Measurements from ENCODE around the gene C9orf72.
"Not testable (repeated sequence)": the region's sequence is repeated elsewhere in the genome, so short reads cannot be mapped to it uniquely, and the experiment has no call there.

Gene C9orf72, protein sequence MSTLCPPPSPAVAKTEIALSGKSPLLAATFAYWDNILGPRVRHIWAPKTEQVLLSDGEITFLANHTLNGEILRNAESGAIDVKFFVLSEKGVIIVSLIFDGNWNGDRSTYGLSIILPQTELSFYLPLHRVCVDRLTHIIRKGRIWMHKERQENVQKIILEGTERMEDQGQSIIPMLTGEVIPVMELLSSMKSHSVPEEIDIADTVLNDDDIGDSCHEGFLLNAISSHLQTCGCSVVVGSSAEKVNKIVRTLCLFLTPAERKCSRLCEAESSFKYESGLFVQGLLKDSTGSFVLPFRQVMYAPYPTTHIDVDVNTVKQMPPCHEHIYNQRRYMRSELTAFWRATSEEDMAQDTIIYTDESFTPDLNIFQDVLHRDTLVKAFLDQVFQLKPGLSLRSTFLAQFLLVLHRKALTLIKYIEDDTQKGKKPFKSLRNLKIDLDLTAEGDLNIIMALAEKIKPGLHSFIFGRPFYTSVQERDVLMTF

DNA sequence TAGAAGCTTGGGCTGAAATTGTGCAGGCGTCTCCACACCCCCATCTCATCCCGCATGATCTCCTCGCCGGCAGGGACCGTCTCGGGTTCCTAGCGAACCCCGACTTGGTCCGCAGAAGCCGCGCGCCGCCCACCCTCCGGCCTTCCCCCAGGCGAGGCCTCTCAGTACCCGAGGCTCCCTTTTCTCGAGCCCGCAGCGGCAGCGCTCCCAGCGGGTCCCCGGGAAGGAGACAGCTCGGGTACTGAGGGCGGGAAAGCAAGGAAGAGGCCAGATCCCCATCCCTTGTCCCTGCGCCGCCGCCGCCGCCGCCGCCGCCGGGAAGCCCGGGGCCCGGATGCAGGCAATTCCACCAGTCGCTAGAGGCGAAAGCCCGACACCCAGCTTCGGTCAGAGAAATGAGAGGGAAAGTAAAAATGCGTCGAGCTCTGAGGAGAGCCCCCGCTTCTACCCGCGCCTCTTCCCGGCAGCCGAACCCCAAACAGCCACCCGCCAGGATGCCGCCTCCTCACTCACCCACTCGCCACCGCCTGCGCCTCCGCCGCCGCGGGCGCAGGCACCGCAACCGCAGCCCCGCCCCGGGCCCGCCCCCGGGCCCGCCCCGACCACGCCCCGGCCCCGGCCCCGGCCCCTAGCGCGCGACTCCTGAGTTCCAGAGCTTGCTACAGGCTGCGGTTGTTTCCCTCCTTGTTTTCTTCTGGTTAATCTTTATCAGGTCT, at the start of gene C9orf72:
Gene C9orf72 (minus strand): TSS at position 564 of the 716 bp plus-strand sequence. CDS start 6,361 bp downstream, outside the sequence.
- no peaks in the 10 kb centered on the region for H3K9me3 ChIP-seq (ENCODE audit: low read length)
- peak within 1 kb of the TSS; percentile 88 for H2AFZ ChIP-seq (ENCODE audit: low read depth, low read length)
- peak within 1 kb of the TSS; percentile 58 for H3K4me3 ChIP-seq (ENCODE audit: low read length)

DNA sequence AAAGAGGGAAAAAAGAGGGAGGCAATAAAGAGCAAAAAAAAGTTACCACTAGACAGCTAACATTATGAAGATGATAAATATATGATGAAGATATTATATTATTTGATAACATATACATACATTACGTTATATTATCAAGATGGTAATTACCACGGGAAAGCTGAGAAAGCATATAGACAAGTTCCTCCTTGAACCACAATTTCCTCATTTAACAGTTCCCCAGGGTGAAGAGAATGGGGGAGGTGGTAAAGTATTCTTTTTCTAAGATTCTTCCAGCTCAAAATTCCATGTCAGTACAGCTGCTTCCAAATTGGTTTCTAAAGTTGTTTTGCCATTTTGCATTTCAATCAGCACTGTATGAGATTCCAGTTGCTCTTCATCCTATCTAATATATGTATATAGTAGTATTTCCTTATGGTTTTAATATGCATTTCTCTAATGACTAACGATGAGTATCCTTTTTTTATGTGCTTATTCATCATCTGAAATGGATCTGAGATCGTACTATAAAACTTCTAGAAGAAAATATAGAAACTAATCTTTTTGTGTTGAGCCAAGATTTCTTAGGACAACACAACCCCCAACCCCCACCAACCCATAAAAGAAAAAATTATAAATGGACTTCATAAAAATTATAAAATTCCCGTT, 49.5 kb upstream of the C9orf72 start:
- no peaks in the 10 kb centered on the region for H3K27me3 ChIP-seq (ENCODE audit: insufficient read depth, low read length)

More for the DNA sequence above, at the start of gene C9orf72:
- Histone ChIP-seq H3K36me3 (ENCODE audit: insufficient read depth, low read length) (no peaks in the 10 kb centered on the region), H3K4me1 (ENCODE audit: insufficient read depth, low read length) (peaks cover 10% of the 10 kb centered on the region), H3K27me3 (ENCODE audit: insufficient read depth, low read length) (no peaks in the 10 kb centered on the region)

DNA sequence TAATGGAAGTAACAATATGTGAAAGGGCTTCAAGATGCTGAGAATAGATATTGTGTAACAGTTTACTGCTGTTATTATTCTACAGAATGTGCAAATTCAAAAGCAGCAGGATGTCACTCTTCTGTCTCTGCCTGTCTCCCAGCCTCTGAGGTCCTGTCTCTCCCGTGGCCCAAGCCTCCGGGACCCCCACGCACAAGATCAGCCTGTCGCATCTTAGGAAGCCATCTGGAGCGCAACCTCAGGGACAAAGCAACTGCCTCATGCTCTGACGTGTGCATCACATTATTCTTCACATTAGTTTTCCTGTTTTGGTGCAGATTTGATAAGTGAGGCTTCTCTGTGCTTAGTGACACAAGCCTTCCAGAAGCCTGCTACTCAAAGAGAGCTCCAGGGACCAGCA, 46.5 kb upstream of the C9orf72 start:
- Histone ChIP-seq H3K9me3 (ENCODE audit: low read length) (no peaks in the 10 kb centered on the region), H3K27me3 (ENCODE audit: insufficient read depth, low read length) (no peaks in the 10 kb centered on the region), H3K4me3 (ENCODE audit: low read length) (no peak overlapping the region), H3K4me1 (ENCODE audit: insufficient read depth, low read length) (peaks cover 3% of the 10 kb centered on the region), H3K36me3 (ENCODE audit: insufficient read depth, low read length) (no peaks in the 10 kb centered on the region), H2AFZ (ENCODE audit: low read depth, low read length) (peak overlapping the region; percentile 8)

More for the DNA sequence above, 49.5 kb upstream of the C9orf72 start:
- Histone ChIP-seq H3K4me3 (ENCODE audit: low read length) (no peak overlapping the region), H3K4me1 (ENCODE audit: insufficient read depth, low read length) (peaks cover 9% of the 10 kb centered on the region), H3K36me3 (ENCODE audit: insufficient read depth, low read length) (no peaks in the 10 kb centered on the region), H2AFZ (ENCODE audit: low read depth, low read length) (no peak overlapping the region), H3K9me3 (ENCODE audit: low read length) (no peaks in the 10 kb centered on the region)

DNA sequence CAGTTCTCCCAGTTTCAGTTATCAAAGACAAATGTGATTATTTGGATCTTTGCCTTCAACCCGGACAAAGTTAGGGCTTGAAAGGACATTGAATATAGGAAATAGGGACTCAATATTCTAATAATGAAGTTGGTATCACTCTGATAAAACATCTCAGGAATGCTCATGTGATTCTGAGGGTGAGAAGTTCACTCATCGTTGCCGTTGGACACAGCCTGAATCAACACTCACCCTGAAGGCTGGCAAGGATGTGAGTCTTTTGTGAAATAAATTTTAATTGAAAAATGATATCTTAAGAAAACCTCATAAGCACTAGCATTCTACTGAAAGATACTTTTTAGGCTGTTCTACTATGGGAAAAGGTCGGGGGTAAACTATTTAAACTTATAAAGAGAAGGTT, 44.8 kb upstream of the C9orf72 start:
- H2AFZ ChIP-seq (ENCODE audit: low read depth, low read length), result no peak overlapping the region
- no peaks in the 10 kb centered on the region for H3K36me3 ChIP-seq (ENCODE audit: insufficient read depth, low read length)
- no peaks in the 10 kb centered on the region for H3K9me3 ChIP-seq (ENCODE audit: low read length)
- no peak overlapping the region for H3K4me3 ChIP-seq (ENCODE audit: low read length)
- H3K4me1 ChIP-seq (ENCODE audit: insufficient read depth, low read length), result peaks cover 3% of the 10 kb centered on the region
- H3K27me3 ChIP-seq (ENCODE audit: insufficient read depth, low read length), result no peaks in the 10 kb centered on the region

DNA sequence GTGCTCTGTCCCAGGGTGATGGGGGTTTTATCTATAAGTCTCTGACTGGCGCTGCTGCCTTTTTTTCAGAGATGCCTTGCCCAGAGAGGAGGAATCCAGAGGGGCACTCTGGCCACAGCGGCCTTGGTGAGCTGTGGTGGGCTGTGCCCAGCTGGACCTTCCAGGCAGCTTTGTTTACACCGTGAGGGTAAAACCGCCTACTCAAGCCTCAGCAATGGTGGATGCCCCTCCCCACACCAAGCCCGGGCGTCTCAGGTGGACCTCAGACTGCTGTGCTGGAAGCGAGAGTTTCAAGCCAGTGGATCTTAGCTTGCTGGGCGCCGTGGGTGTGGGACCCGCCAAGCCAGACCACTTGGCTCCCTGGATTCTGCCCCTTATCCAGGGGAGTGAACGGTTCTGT, 41.3 kb upstream of the C9orf72 start:
- Histone ChIP-seq H3K36me3 (ENCODE audit: insufficient read depth, low read length) (no peaks in the 10 kb centered on the region), H2AFZ (ENCODE audit: low read depth, low read length) (no peak overlapping the region), H3K9me3 (ENCODE audit: low read length) (no peaks in the 10 kb centered on the region), H3K27me3 (ENCODE audit: insufficient read depth, low read length) (no peaks in the 10 kb centered on the region), H3K4me3 (ENCODE audit: low read length) (no peak overlapping the region), H3K4me1 (ENCODE audit: insufficient read depth, low read length) (peaks cover 3% of the 10 kb centered on the region)

DNA sequence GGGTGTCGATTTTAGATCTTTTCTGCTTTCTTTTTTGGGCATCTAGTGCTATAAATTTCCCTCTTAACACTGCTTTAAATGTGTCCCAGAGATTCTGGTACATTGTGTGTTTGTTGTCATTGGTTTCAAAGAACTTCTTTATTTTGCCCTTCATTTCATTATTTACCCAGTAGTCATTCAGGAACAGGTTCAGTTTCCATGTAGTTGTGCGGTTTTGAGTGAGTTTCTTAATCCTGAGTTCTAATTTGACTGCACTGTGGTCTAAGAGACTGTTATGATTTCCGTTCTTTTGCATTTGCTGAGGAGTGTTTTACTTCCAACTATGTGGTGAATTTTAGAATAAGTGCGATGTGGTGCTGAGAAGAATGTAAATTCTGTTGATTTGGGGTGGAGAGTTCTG, 38.8 kb upstream of the C9orf72 start:
- H3K4me1 ChIP-seq (ENCODE audit: insufficient read depth, low read length); H3K9me3 ChIP-seq (ENCODE audit: low read length); H2AFZ ChIP-seq (ENCODE audit: low read depth, low read length): not testable (repeated sequence)

DNA sequence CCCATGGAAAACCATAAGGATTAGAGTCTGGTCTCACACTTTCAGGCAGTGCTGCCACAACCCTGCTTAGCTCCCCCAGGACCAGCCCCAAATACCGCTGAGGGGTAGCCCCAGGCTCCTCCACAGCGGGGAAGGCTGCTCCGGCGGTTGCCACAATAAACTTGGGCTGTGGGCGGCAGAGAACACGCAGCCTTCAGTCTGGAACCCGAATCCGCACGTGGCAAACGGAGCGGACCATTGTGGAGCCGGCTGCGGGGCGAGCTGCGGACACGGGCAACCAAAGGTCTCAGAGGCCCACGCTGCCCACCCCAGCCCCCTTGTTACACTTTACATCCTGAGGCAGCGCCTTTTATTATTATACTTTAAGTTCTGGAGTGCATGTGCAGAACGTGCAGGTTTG, 37.3 kb upstream of the C9orf72 start:
- Histone ChIP-seq H3K27me3 (ENCODE audit: insufficient read depth, low read length) (no peaks in the 10 kb centered on the region), H3K36me3 (ENCODE audit: insufficient read depth, low read length) (no peaks in the 10 kb centered on the region), H3K9me3 (ENCODE audit: low read length) (no peaks in the 10 kb centered on the region), H3K4me3 (ENCODE audit: low read length) (no peak overlapping the region), H3K4me1 (ENCODE audit: insufficient read depth, low read length) (no peaks in the 10 kb centered on the region), H2AFZ (ENCODE audit: low read depth, low read length) (no peak overlapping the region)

More for the DNA sequence above, 38.8 kb upstream of the C9orf72 start:
- not testable (repeated sequence) for H3K36me3 ChIP-seq (ENCODE audit: insufficient read depth, low read length); H3K27me3 ChIP-seq (ENCODE audit: insufficient read depth, low read length); H3K4me3 ChIP-seq (ENCODE audit: low read length)

DNA sequence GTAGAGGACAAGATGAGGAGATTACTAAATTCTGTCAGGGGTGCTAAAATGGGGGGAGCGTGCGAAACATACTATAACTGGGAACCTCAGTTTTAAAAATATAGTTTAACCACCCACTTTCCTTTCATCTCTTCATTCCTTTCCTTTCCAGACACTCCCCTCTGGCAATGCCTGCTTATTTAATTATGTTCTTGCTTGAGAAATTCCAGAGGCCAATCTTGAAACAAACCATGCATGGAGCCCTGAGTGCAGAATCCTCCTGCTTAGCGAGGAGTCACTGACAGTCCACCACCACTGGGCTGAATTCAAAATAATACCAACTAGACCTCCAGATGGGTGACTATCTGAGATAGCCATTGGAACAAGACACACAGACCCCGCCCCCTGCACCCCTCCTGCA, 29.7 kb upstream of the C9orf72 start:
- Histone ChIP-seq H3K36me3 (ENCODE audit: insufficient read depth, low read length) (no peaks in the 10 kb centered on the region), H3K4me1 (ENCODE audit: insufficient read depth, low read length) (no peaks in the 10 kb centered on the region), H2AFZ (ENCODE audit: low read depth, low read length) (no peak overlapping the region), H3K27me3 (ENCODE audit: insufficient read depth, low read length) (no peaks in the 10 kb centered on the region), H3K9me3 (ENCODE audit: low read length) (no peaks in the 10 kb centered on the region), H3K4me3 (ENCODE audit: low read length) (no peak overlapping the region)

DNA sequence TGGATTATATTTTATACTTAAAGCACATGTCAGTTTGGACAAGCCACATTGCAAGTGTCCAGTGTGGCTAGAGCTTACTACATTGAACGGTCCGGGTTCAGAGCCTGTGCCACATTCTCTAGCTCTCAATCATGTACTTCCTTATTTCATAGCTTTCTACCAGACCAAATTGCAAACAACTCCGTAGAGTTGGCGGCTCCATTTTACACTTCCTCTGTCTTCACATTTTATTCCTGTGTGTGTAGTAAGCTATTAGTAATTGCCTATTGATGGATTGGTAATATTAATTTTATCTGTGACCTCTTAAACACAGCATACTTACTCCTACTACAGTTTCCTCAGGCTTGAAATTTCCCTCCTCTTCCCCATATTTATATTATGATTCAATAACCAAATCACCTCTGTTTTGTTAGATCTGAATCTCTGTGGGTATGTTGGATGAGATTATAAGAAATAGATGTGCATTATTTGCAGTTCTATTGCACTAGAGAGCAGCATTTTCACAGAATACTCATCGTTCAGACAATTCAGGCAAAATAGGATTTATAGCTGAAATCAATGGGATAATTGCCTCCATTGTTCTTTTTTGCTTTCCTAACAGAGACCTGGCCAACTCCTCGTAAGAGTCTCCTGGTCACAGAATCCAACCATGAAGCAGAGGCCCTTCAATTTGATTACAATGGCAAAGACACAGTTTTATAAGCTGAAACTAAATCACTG, 29.0 kb upstream of the C9orf72 start:
- no peaks in the 10 kb centered on the region for H3K36me3 ChIP-seq (ENCODE audit: insufficient read depth, low read length)
- no peaks in the 10 kb centered on the region for H3K4me1 ChIP-seq (ENCODE audit: insufficient read depth, low read length)
- no peak overlapping the region for H2AFZ ChIP-seq (ENCODE audit: low read depth, low read length)
- H3K4me3 ChIP-seq (ENCODE audit: low read length), result no peak overlapping the region
- no peaks in the 10 kb centered on the region for H3K9me3 ChIP-seq (ENCODE audit: low read length)
- H3K27me3 ChIP-seq (ENCODE audit: insufficient read depth, low read length), result no peaks in the 10 kb centered on the region

DNA sequence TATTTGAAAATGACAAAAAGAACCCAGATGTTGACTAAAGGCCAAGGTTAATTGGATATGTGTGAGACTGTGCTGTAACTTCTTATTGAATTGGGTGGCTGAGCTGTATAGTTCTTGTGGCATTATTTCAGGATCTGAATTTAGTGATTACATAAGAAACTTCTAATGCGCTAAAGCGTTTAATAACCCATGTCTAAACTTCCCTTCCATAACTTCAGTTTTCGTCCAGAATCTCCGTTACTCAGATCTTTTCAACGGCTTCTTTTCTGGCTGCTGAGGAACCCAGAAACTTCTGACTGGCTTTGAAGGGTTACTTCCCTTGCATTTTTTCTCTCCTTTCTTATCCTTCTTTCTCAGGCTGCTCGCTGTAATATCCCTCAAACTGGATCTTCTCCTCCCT, 28.1 kb upstream of the C9orf72 start:
- H3K36me3 ChIP-seq (ENCODE audit: insufficient read depth, low read length), result no peaks in the 10 kb centered on the region
- H2AFZ ChIP-seq (ENCODE audit: low read depth, low read length), result no peak overlapping the region
- no peaks in the 10 kb centered on the region for H3K9me3 ChIP-seq (ENCODE audit: low read length)
- no peaks in the 10 kb centered on the region for H3K27me3 ChIP-seq (ENCODE audit: insufficient read depth, low read length)
- H3K4me1 ChIP-seq (ENCODE audit: insufficient read depth, low read length), result no peaks in the 10 kb centered on the region
- no peak overlapping the region for H3K4me3 ChIP-seq (ENCODE audit: low read length)

DNA sequence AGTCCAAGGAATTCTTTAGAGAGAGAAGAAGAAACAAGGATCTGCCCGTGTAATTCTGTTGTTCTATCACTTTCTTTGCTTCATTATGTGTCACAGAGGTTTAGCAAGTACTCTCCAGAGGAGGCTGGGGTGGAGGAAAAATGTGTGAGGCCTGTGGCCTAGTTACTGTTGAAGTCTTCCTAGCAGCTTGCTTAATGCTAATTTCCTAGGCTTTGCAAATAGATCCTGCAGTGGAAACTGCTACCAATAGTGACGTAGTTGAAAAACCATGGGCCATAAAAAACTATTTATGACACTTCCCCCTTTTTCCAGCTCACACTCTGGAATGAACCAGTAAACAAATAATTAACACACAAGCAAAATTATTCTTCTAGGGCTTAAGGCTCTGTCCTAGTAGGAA, 27.0 kb upstream of the C9orf72 start:
- Histone ChIP-seq H3K27me3 (ENCODE audit: insufficient read depth, low read length) (no peaks in the 10 kb centered on the region), H3K9me3 (ENCODE audit: low read length) (no peaks in the 10 kb centered on the region), H3K36me3 (ENCODE audit: insufficient read depth, low read length) (no peaks in the 10 kb centered on the region), H3K4me1 (ENCODE audit: insufficient read depth, low read length) (no peaks in the 10 kb centered on the region), H3K4me3 (ENCODE audit: low read length) (no peak overlapping the region), H2AFZ (ENCODE audit: low read depth, low read length) (peak overlapping the region; percentile 72)

DNA sequence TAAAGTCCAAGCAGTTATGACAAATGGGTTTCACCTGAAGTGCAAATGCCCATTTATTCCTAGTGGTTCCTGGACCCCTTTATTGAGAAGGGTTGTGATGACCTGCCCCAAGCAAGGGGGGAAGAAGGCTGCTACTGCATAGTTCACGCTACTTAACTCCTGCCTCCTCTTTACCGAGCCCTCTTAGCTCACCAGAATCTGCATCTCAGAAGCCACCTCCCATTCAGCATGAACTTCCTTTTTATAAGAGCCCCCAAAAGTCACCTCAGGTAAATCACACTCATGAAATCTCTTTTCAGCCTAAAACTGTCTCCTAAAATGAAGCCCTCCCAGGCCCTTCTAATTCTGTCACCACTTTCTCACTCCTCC, 26.6 kb upstream of the C9orf72 start:
- Histone ChIP-seq H3K27me3 (ENCODE audit: insufficient read depth, low read length) (no peaks in the 10 kb centered on the region), H2AFZ (ENCODE audit: low read depth, low read length) (peak overlapping the region; percentile 72), H3K4me3 (ENCODE audit: low read length) (no peak overlapping the region), H3K36me3 (ENCODE audit: insufficient read depth, low read length) (no peaks in the 10 kb centered on the region), H3K9me3 (ENCODE audit: low read length) (no peaks in the 10 kb centered on the region), H3K4me1 (ENCODE audit: insufficient read depth, low read length) (no peaks in the 10 kb centered on the region)
